Measurements from ENCODE around the gene ERICH2.

ERICH2 gene

DNA sequence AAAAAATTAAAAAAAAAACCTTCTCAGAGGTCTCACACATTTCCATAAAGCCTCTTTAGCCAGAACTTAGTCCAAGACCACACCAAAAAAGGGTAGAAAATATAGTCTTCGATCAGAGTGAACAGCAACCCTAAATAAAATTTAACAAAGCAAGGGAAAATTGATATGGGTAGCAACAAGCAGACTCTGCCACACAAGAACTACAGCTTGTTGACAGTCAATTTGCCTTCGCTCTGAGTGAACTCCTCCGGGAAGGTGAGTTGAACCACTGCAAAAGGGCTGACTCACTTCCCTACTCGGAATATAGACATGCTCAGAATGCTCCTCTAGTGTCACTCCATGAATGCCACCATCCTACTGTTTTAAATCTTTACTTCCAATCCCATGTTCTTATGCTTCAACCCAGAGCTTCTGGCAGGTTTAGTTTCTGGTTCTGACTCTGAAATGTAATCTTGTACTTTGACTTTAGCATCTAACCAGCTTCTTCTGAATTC, 70.6 kb downstream of the ERICH2 start:
- no peak for DNase-seq

DNA sequence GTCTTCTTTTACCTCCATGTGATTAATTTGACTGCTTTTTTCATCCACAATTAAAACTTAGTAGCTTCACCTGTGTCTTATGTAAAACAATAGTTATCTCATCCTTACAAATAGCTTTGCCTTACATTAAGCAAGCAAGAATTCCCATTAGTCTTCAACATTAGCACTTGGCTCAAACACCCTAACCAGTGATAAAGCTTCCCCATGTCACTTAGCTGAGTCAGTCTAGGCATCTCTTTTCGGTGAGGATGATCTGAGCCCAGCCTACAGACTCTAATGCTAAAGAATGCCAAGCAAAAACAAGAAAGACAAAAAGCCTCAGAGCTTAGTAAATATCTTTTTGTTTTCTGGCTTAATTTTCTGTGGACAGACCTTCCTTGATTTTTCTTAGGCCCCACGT, 72.6 kb downstream of the ERICH2 start:
- DNase-seq = no peak

DNA sequence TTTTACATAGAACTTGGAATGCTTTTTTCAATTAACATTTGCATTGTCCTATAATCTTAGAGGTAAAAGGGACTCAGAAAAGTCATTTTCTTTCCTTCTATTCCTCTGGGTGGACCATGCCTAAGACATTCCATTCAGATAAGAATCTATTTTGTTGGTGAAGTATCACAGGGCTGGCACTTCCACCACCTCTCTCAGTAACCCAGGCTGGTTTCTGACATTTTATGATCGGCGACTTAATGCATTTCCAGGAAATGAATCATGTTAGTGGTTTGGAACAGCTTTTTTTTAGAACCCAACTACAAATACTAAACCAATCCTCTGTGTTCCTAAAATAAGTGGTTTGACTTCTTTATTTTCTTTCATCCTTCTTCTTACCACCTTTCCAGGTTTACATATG, 73.5 kb downstream of the ERICH2 start:
- DNase-seq = no peak

DNA sequence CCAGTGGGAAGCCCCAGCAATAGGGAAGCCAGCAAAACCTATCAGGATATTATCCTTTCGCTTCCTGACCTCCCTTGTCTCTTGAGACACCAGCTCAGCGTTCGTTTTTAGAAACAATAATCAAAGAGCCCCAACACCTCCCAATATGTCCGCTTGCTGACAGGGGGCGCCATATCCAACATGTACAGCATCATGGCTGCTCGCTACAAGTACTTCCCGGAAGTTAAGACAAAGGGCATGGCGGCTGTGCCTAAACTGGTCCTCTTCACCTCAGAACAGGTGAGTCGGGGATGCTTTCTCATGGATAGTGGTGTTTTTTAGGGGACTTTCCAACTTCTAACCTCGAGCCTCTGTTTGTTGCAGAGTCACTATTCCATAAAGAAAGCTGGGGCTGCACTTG, 75.2 kb downstream of the ERICH2 start:
- DNase-seq = no peak

DNA sequence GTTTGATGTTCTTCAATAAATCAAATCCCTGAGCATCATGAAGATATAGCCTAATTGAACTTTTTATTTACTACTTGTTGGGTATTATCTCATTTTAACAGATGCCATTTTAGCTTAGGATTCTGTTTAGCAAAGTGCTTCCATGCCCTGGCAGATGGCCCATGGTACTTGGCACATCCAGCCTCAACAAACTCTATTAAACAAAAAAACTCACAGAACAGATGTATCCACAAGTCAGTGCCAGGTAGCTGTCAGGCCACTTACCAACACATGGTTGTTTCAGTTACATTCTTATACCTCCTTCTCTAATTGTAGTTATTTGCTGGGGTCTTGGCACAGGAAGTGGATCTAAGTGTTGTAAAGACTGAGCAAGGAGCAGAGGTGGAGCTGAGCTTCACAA, 76.1 kb downstream of the ERICH2 start:
- no peak for DNase-seq

DNA sequence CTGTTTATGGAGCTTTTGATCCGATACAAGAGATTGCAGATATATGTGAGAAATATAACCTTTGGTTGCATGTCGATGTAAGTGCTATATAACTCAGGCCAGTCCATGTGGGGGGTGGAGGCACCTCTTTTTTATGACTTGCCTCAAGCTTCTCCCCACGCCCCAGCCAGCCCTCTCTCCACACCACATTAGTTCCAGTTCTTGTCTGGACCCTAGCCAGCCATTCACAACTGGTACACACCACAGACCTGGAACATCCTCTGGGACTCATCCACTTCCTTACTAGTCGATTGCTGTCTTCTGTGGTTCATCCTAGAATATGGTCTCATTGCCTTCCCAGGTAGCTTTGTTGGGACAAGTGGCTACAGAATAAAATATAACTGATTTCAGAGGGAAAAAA, 77.5 kb downstream of the ERICH2 start:
- no peak for DNase-seq
